ENCODE results near the gene CYP26B1. TPM values are rescaled to one million over a fixed set of nuclear protein-coding genes. Genes with fewer than 3 reads are reported as not detected.

CYP26B1 gene
- total RNA-seq, 1 experiment from 2014 or later = 0.42 TPM

DNA sequence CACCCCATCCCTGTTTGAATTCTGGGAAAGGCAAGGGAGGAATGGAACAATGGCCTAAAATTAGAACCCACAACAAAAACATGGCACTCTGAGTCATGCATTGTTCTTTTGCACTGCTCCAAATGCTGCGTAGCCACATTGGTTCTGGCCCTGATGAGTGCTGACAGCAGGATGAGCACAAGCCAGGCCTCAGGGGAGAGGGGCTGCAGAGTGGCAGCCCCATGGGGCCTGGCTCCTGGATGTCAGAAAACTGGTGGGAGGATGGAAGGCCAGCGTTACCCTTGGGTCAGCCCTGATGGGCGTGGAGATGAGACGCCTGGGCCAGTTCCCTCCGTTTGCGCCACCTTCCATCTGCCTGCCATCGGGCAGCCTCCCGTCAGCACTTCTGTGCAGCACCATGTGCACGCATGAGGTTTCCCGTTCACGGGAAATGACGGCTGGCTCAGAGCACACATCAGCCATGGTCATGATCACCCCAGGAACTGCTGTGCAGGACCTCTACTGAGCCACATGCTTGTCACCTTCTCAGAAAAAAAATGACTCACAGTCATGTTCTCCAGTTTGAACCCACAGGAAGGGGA is 65.6 kb downstream of the CYP26B1 start:
- ChIA-PET CTCF (no interaction called here), POLR2A (no interaction called here)
- DNase-seq (ENCODE audit: low spot score) (no peak), ATAC-seq (no peak)
- peaks cover 22% of the 10 kb centered on the region; the same call in 1 of the 2 replicates for H3K9me3 Mint-ChIP-seq
- TF ChIP-seq ZNF416 (CRISPR knock-in tag; IDR thresholded peaks at IDR 0.05) (no peak), JUN (CRISPR knock-in tag; IDR thresholded peaks at IDR 0.05) (no peak), ZNF317 (CRISPR knock-in tag; IDR thresholded peaks at IDR 0.05; ENCODE audit: borderline replicate concordance, low read depth) (no peak), MYBL2 (CRISPR knock-in tag; IDR thresholded peaks at IDR 0.05) (no peak), ZBTB21 (CRISPR knock-in tag; IDR thresholded peaks at IDR 0.05; ENCODE audit: borderline replicate concordance) (no peak), ATF1 (CRISPR knock-in tag; IDR thresholded peaks at IDR 0.05) (no peak), PRRX2 (CRISPR knock-in tag; IDR thresholded peaks at IDR 0.05) (no peak), ZNF423 (CRISPR knock-in tag; IDR thresholded peaks at IDR 0.05) (no peak), ZNF396 (CRISPR knock-in tag; IDR thresholded peaks at IDR 0.05; ENCODE audit: borderline replicate concordance) (no peak), FOXJ3 (CRISPR knock-in tag; IDR thresholded peaks at IDR 0.05; ENCODE audit: borderline replicate concordance) (no peak)
- TF ChIP-seq, protein P1, sequence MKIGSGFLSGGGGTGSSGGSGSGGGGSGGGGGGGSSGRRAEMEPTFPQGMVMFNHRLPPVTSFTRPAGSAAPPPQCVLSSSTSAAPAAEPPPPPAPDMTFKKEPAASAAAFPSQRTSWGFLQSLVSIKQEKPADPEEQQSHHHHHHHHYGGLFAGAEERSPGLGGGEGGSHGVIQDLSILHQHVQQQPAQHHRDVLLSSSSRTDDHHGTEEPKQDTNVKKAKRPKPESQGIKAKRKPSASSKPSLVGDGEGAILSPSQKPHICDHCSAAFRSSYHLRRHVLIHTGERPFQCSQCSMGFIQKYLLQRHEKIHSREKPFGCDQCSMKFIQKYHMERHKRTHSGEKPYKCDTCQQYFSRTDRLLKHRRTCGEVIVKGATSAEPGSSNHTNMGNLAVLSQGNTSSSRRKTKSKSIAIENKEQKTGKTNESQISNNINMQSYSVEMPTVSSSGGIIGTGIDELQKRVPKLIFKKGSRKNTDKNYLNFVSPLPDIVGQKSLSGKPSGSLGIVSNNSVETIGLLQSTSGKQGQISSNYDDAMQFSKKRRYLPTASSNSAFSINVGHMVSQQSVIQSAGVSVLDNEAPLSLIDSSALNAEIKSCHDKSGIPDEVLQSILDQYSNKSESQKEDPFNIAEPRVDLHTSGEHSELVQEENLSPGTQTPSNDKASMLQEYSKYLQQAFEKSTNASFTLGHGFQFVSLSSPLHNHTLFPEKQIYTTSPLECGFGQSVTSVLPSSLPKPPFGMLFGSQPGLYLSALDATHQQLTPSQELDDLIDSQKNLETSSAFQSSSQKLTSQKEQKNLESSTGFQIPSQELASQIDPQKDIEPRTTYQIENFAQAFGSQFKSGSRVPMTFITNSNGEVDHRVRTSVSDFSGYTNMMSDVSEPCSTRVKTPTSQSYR (CRISPR knock-in tag; IDR thresholded peaks at IDR 0.05) = no peak
- TF ChIP-seq, protein P2, sequence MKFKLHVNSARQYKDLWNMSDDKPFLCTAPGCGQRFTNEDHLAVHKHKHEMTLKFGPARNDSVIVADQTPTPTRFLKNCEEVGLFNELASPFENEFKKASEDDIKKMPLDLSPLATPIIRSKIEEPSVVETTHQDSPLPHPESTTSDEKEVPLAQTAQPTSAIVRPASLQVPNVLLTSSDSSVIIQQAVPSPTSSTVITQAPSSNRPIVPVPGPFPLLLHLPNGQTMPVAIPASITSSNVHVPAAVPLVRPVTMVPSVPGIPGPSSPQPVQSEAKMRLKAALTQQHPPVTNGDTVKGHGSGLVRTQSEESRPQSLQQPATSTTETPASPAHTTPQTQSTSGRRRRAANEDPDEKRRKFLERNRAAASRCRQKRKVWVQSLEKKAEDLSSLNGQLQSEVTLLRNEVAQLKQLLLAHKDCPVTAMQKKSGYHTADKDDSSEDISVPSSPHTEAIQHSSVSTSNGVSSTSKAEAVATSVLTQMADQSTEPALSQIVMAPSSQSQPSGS (CRISPR knock-in tag; IDR thresholded peaks at IDR 0.05; ENCODE audit: borderline replicate concordance, low read depth) = no peak
- TF ChIP-seq, protein P3, sequence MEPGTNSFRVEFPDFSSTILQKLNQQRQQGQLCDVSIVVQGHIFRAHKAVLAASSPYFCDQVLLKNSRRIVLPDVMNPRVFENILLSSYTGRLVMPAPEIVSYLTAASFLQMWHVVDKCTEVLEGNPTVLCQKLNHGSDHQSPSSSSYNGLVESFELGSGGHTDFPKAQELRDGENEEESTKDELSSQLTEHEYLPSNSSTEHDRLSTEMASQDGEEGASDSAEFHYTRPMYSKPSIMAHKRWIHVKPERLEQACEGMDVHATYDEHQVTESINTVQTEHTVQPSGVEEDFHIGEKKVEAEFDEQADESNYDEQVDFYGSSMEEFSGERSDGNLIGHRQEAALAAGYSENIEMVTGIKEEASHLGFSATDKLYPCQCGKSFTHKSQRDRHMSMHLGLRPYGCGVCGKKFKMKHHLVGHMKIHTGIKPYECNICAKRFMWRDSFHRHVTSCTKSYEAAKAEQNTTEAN (CRISPR knock-in tag; IDR thresholded peaks at IDR 0.05) = no peak
- TF ChIP-seq, protein P4, sequence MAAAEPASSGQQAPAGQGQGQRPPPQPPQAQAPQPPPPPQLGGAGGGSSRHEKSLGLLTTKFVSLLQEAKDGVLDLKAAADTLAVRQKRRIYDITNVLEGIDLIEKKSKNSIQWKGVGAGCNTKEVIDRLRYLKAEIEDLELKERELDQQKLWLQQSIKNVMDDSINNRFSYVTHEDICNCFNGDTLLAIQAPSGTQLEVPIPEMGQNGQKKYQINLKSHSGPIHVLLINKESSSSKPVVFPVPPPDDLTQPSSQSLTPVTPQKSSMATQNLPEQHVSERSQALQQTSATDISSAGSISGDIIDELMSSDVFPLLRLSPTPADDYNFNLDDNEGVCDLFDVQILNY (CRISPR knock-in tag; IDR thresholded peaks at IDR 0.05) = no peak
- TF ChIP-seq, protein P5, sequence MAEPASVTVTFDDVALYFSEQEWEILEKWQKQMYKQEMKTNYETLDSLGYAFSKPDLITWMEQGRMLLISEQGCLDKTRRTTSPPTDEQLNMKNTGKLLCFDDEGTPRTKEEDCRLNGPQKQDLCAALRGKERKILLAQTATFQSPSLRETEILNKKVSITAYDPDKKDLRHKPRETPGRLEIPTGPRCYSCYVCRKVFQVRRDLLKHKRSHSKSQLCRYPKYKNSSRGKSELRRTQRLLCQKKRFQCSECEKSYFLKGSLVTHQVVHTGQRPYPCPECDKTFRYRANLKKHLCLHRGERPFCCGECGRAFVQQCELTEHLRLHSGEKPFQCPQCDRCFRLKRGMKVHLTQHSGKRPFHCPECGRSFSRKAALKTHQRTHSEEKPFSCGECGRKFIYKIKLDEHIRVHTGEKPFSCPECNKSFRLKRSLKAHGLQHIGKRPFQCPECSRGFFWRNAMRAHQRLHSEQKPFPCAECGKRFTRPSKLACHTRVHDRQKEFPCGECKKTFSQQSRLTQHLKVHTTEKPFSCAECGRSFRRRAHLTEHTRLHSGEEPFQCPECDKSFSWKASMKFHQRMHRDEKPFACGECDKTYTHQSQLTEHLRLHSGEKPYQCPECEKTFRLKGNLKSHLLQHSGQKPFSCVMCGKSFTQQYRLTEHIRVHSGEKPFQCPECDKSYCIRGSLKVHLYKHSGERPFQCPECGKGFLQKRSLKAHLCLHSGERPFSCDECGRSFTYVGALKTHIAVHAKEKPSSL (CRISPR knock-in tag; conservative IDR thresholded peaks at IDR 0.05) = no peak
- TF ChIP-seq, protein P6, sequence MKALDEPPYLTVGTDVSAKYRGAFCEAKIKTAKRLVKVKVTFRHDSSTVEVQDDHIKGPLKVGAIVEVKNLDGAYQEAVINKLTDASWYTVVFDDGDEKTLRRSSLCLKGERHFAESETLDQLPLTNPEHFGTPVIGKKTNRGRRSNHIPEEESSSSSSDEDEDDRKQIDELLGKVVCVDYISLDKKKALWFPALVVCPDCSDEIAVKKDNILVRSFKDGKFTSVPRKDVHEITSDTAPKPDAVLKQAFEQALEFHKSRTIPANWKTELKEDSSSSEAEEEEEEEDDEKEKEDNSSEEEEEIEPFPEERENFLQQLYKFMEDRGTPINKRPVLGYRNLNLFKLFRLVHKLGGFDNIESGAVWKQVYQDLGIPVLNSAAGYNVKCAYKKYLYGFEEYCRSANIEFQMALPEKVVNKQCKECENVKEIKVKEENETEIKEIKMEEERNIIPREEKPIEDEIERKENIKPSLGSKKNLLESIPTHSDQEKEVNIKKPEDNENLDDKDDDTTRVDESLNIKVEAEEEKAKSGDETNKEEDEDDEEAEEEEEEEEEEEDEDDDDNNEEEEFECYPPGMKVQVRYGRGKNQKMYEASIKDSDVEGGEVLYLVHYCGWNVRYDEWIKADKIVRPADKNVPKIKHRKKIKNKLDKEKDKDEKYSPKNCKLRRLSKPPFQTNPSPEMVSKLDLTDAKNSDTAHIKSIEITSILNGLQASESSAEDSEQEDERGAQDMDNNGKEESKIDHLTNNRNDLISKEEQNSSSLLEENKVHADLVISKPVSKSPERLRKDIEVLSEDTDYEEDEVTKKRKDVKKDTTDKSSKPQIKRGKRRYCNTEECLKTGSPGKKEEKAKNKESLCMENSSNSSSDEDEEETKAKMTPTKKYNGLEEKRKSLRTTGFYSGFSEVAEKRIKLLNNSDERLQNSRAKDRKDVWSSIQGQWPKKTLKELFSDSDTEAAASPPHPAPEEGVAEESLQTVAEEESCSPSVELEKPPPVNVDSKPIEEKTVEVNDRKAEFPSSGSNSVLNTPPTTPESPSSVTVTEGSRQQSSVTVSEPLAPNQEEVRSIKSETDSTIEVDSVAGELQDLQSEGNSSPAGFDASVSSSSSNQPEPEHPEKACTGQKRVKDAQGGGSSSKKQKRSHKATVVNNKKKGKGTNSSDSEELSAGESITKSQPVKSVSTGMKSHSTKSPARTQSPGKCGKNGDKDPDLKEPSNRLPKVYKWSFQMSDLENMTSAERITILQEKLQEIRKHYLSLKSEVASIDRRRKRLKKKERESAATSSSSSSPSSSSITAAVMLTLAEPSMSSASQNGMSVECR (CRISPR knock-in tag; IDR thresholded peaks at IDR 0.05; ENCODE audit: borderline replicate concordance) = no peak
- TF ChIP-seq, protein P7, sequence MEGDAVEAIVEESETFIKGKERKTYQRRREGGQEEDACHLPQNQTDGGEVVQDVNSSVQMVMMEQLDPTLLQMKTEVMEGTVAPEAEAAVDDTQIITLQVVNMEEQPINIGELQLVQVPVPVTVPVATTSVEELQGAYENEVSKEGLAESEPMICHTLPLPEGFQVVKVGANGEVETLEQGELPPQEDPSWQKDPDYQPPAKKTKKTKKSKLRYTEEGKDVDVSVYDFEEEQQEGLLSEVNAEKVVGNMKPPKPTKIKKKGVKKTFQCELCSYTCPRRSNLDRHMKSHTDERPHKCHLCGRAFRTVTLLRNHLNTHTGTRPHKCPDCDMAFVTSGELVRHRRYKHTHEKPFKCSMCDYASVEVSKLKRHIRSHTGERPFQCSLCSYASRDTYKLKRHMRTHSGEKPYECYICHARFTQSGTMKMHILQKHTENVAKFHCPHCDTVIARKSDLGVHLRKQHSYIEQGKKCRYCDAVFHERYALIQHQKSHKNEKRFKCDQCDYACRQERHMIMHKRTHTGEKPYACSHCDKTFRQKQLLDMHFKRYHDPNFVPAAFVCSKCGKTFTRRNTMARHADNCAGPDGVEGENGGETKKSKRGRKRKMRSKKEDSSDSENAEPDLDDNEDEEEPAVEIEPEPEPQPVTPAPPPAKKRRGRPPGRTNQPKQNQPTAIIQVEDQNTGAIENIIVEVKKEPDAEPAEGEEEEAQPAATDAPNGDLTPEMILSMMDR (IDR thresholded peaks at IDR 0.05) = no peak
- TF ChIP-seq, protein P8, sequence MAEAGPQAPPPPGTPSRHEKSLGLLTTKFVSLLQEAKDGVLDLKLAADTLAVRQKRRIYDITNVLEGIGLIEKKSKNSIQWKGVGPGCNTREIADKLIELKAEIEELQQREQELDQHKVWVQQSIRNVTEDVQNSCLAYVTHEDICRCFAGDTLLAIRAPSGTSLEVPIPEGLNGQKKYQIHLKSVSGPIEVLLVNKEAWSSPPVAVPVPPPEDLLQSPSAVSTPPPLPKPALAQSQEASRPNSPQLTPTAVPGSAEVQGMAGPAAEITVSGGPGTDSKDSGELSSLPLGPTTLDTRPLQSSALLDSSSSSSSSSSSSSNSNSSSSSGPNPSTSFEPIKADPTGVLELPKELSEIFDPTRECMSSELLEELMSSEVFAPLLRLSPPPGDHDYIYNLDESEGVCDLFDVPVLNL (CRISPR knock-in tag; IDR thresholded peaks at IDR 0.05; ENCODE audit: borderline replicate concordance, low read depth) = no peak
- H3K4me1 Mint-ChIP-seq = peaks cover 4% of the 10 kb centered on the region
- H3K4me3 Mint-ChIP-seq = no peak overlapping the region
- peaks cover 3% of the 10 kb centered on the region for H3K36me3 Mint-ChIP-seq
- no peak overlapping the region for H3K27ac Mint-ChIP-seq
- H3K27me3 Mint-ChIP-seq (ENCODE audit: low read depth) = no peaks in the 10 kb centered on the region; the same call in 1 of the 2 replicates

All from WTC11 (cell line).